ENCODE results near the gene NYNRIN.

The NYNRIN gene

GRCh38 chr14:24414077-24414476 is 15.3 kb downstream of the NYNRIN start:
- in situ Hi-C loops (cut with MboI; ENCODE audit: low sequenced_read_pairs) = no loop called here

- in situ Hi-C loops (cut with MboI; ENCODE audit: low sequenced_read_pairs) = no loop called here
These were observed 16.1 kb downstream of the NYNRIN start for GRCh38 chr14:24414732-24415420.

GRCh38 chr14:24415421-24416253 is 16.8 kb downstream of the NYNRIN start:
- in situ Hi-C loops (cut with MboI; ENCODE audit: low sequenced_read_pairs) = no loop called here

- in situ Hi-C loops (cut with MboI; ENCODE audit: low sequenced_read_pairs) = no loop called here
These were observed 17.6 kb downstream of the NYNRIN start for GRCh38 chr14:24416254-24416931.

- in situ Hi-C loops (cut with MboI; ENCODE audit: low sequenced_read_pairs) = no loop called here
These were observed 18.3 kb downstream of the NYNRIN start for GRCh38 chr14:24416932-24417619.

GRCh38 chr14:24417832-24418491 is 19.2 kb downstream of the NYNRIN start:
- in situ Hi-C loops (cut with MboI; ENCODE audit: low sequenced_read_pairs) = no loop called here

GRCh38 chr14:24418492-24418873 is 19.7 kb downstream of the NYNRIN start:
- in situ Hi-C loops (cut with MboI; ENCODE audit: low sequenced_read_pairs) = no loop called here

- in situ Hi-C loops (cut with MboI; ENCODE audit: low sequenced_read_pairs) = no loop called here
These were observed 23.5 kb downstream of the NYNRIN start for GRCh38 chr14:24422261-24422660.

- in situ Hi-C loops (cut with MboI; ENCODE audit: low sequenced_read_pairs) = no loop called here
These were observed 24.1 kb downstream of the NYNRIN start for GRCh38 chr14:24422694-24423601.

- in situ Hi-C loops (cut with MboI; ENCODE audit: low sequenced_read_pairs) = loop anchor here (25.0 kb wide), 1 partner anchor 188 kb away; the partner anchor contains the start of genes GMPR2, NEDD8 and TINF2
These were observed 26.9 kb downstream of the NYNRIN start for GRCh38 chr14:24425704-24426103.

- in situ Hi-C loops (cut with MboI; ENCODE audit: low sequenced_read_pairs) = loop anchor here (25.0 kb wide), 1 partner anchor 189 kb away; the partner anchor contains the start of genes GMPR2, NEDD8 and TINF2
These were observed 27.5 kb downstream of the NYNRIN start for GRCh38 chr14:24426150-24426911.

GRCh38 chr14:24426912-24427536 is 28.2 kb downstream of the NYNRIN start:
- in situ Hi-C loops (cut with MboI; ENCODE audit: low sequenced_read_pairs) = loop anchor here (25.0 kb wide), 1 partner anchor 190 kb away; the partner anchor contains the start of genes GMPR2, NEDD8 and TINF2

GRCh38 chr14:24427537-24428508 is 29.0 kb downstream of the NYNRIN start:
- in situ Hi-C loops (cut with MboI; ENCODE audit: low sequenced_read_pairs) = loop anchor here (25.0 kb wide), 1 partner anchor 191 kb away; the partner anchor contains the start of genes GMPR2, NEDD8 and TINF2

GRCh38 chr14:24428628-24429394 is 30.0 kb downstream of the NYNRIN start:
- in situ Hi-C loops (cut with MboI; ENCODE audit: low sequenced_read_pairs) = loop anchor here (25.0 kb wide), 1 partner anchor 192 kb away; the partner anchor contains the start of genes GMPR2, NEDD8 and TINF2

- in situ Hi-C loops (cut with MboI; ENCODE audit: low sequenced_read_pairs) = loop anchor here (10.0 to 25.0 kb wide), 2 partner anchors 95 to 192 kb away; partner anchors contain the start of genes ADCY4, GMPR2, NEDD8 and RIPK3
These were observed 30.8 kb downstream of the NYNRIN start, which contains the start of the genes CBLN3 and KHNYN for GRCh38 chr14:24429395-24430142. Gene CBLN3 (minus strand): TSS chr14:24429668. CDS start chr14:24429054, 614 bp downstream. Gene KHNYN (plus strand): TSS chr14:24429954. CDS start chr14:24430731, 777 bp downstream.

Data from HL-60/S4 treated with phorbol 12-myristate 13-acetate at 8.2 ng/mL for 4 days and 3 days (cell line).